ENCODE data around the gene TWNK.
A peak's percentile ranks its signal among the peaks of the same experiment; 100 is the strongest.

Gene TWNK

DNA sequence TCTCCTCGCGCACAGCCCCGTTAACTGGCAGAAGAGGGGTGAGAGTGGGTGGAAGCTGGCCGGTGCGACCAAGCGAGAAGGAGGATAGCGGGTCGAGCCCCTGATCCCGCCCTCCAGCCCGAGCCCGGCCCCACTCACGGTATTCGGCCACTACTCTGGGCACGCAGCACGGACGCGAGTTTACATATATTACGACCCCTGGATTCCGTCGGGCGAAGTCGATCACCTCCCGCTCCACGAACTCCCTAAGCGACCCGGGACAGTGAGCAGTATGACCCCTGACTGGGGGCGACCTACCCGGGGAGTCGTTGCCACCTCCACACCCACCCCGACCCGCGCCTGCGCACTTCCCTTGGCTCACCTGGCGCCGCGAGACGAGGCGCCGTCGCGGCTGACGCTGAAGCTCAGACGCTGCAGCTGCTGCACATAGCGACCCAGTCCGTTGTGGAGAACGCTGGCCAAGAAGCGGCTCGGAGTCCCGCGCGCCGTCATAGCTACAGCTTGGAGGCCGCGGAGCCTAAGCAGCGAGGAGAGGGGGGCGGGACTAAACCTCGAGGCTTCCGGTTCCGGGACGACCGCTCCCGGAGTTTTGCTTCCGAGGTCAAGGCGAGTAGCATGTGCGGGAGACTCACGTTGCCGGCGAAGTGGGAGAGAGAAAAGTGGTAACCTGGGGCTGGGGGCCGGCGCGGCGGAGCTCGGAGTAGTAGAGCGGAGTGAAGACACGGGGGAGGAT is at the start of gene TWNK, which contains the start of gene MRPL43 (continued):
- TF ChIP-seq, protein P1, sequence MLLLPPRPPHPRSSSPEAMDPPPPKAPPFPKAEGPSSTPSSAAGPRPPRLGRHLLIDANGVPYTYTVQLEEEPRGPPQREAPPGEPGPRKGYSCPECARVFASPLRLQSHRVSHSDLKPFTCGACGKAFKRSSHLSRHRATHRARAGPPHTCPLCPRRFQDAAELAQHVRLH (tag by site-specific recombination; IDR thresholded peaks at IDR 0.05) = peak; percentile 72; the same call in 1 of the 2 replicates
- TF ChIP-seq ZNF571 (tag by site-specific recombination; IDR thresholded peaks at IDR 0.05) (no peak), ZSCAN16 (tag by site-specific recombination; IDR thresholded peaks at IDR 0.05) (peak; percentile 10; the same call in 1 of the 2 replicates), ZNF658 (tag by site-specific recombination; IDR thresholded peaks at IDR 0.05) (no peak), ZNF19 (tag by site-specific recombination; IDR thresholded peaks at IDR 0.05; ENCODE audit: low read depth) (no peak), ZNF423 (tag by site-specific recombination; IDR thresholded peaks at IDR 0.05) (peak; percentile 54; the same call in 1 of the 2 replicates), ZNF10 (tag by site-specific recombination; IDR thresholded peaks at IDR 0.05) (0 out of 2 replicates have a peak, but pooled peaks have one; percentile 7), PRDM1 (tag by site-specific recombination; IDR thresholded peaks at IDR 0.05) (no peak), ZNF549 (tag by site-specific recombination; IDR thresholded peaks at IDR 0.05) (no peak), ZNF510 (tag by site-specific recombination; IDR thresholded peaks at IDR 0.05; ENCODE audit: insufficient replicate concordance) (no peak), ZNF37A (tag by site-specific recombination; IDR thresholded peaks at IDR 0.05) (no peak), ZNF341 (tag by site-specific recombination; IDR thresholded peaks at IDR 0.05; ENCODE audit: low read depth) (no peak), ZNF626 (tag by site-specific recombination; IDR thresholded peaks at IDR 0.05) (no peak), ZNF114 (tag by site-specific recombination; IDR thresholded peaks at IDR 0.05) (no peak), ZNF324 (tag by site-specific recombination; IDR thresholded peaks at IDR 0.05) (no peak), ZNF16 (tag by site-specific recombination; IDR thresholded peaks at IDR 0.05; ENCODE audit: low read depth) (no peak), ZNF302 (tag by site-specific recombination; IDR thresholded peaks at IDR 0.05; ENCODE audit: low read depth) (no peak), ZNF843 (tag by site-specific recombination; IDR thresholded peaks at IDR 0.05) (0 out of 2 replicates have a peak, but pooled peaks have one; percentile 29), GLIS1 (tag by site-specific recombination; IDR thresholded peaks at IDR 0.05) (peak; percentile 61), ZNF112 (tag by site-specific recombination; IDR thresholded peaks at IDR 0.05) (no peak), ZNF391 (tag by site-specific recombination; IDR thresholded peaks at IDR 0.05; ENCODE audit: borderline replicate concordance, low read depth) (no peak), YY2 (tag by site-specific recombination; IDR thresholded peaks at IDR 0.05) (no peak), ZNF155 (tag by site-specific recombination; IDR thresholded peaks at IDR 0.05) (no peak), ZXDB (tag by site-specific recombination; IDR thresholded peaks at IDR 0.05) (peak; percentile 89), WT1 (tag by site-specific recombination; IDR thresholded peaks at IDR 0.05) (no peak), FEZF1 (tag by site-specific recombination; IDR thresholded peaks at IDR 0.05) (no peak), ZNF184 (tag by site-specific recombination; IDR thresholded peaks at IDR 0.05) (no peak)
- TF ChIP-seq, protein P2, sequence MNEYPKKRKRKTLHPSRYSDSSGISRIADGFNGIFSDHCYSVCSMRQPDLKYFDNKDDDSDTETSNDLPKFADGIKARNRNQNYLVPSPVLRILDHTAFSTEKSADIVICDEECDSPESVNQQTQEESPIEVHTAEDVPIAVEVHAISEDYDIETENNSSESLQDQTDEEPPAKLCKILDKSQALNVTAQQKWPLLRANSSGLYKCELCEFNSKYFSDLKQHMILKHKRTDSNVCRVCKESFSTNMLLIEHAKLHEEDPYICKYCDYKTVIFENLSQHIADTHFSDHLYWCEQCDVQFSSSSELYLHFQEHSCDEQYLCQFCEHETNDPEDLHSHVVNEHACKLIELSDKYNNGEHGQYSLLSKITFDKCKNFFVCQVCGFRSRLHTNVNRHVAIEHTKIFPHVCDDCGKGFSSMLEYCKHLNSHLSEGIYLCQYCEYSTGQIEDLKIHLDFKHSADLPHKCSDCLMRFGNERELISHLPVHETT (tag by site-specific recombination; IDR thresholded peaks at IDR 0.05) = no peak; the same call in 1 of the 2 replicates
- TF ChIP-seq, protein P3, sequence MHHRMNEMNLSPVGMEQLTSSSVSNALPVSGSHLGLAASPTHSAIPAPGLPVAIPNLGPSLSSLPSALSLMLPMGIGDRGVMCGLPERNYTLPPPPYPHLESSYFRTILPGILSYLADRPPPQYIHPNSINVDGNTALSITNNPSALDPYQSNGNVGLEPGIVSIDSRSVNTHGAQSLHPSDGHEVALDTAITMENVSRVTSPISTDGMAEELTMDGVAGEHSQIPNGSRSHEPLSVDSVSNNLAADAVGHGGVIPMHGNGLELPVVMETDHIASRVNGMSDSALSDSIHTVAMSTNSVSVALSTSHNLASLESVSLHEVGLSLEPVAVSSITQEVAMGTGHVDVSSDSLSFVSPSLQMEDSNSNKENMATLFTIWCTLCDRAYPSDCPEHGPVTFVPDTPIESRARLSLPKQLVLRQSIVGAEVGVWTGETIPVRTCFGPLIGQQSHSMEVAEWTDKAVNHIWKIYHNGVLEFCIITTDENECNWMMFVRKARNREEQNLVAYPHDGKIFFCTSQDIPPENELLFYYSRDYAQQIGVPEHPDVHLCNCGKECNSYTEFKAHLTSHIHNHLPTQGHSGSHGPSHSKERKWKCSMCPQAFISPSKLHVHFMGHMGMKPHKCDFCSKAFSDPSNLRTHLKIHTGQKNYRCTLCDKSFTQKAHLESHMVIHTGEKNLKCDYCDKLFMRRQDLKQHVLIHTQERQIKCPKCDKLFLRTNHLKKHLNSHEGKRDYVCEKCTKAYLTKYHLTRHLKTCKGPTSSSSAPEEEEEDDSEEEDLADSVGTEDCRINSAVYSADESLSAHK (tag by site-specific recombination; IDR thresholded peaks at IDR 0.05) = no peak
- TF ChIP-seq, protein P4, sequence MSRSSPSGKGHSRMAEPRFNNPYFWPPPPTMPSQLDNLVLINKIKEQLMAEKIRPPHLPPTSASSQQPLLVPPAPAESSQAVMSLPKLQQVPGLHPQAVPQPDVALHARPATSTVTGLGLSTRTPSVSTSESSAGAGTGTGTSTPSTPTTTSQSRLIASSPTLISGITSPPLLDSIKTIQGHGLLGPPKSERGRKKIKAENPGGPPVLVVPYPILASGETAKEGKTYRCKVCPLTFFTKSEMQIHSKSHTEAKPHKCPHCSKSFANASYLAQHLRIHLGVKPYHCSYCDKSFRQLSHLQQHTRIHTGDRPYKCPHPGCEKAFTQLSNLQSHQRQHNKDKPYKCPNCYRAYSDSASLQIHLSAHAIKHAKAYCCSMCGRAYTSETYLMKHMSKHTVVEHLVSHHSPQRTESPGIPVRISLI (tag by site-specific recombination; IDR thresholded peaks at IDR 0.05) = no peak
- TF ChIP-seq, protein P5, sequence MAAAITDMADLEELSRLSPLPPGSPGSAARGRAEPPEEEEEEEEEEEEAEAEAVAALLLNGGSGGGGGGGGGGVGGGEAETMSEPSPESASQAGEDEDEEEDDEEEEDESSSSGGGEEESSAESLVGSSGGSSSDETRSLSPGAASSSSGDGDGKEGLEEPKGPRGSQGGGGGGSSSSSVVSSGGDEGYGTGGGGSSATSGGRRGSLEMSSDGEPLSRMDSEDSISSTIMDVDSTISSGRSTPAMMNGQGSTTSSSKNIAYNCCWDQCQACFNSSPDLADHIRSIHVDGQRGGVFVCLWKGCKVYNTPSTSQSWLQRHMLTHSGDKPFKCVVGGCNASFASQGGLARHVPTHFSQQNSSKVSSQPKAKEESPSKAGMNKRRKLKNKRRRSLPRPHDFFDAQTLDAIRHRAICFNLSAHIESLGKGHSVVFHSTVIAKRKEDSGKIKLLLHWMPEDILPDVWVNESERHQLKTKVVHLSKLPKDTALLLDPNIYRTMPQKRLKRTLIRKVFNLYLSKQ (tag by site-specific recombination; IDR thresholded peaks at IDR 0.05; ENCODE audit: borderline replicate concordance) = no peak
- TF ChIP-seq, protein P6, sequence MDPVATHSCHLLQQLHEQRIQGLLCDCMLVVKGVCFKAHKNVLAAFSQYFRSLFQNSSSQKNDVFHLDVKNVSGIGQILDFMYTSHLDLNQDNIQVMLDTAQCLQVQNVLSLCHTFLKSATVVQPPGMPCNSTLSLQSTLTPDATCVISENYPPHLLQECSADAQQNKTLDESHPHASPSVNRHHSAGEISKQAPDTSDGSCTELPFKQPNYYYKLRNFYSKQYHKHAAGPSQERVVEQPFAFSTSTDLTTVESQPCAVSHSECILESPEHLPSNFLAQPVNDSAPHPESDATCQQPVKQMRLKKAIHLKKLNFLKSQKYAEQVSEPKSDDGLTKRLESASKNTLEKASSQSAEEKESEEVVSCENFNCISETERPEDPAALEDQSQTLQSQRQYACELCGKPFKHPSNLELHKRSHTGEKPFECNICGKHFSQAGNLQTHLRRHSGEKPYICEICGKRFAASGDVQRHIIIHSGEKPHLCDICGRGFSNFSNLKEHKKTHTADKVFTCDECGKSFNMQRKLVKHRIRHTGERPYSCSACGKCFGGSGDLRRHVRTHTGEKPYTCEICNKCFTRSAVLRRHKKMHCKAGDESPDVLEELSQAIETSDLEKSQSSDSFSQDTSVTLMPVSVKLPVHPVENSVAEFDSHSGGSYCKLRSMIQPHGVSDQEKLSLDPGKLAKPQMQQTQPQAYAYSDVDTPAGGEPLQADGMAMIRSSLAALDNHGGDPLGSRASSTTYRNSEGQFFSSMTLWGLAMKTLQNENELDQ (tag by site-specific recombination; IDR thresholded peaks at IDR 0.05; ENCODE audit: low read depth) = no peak
